PC-3 (cell line): Measurements from ENCODE around the gene LRRC53. TPM values are rescaled to one million over a fixed set of nuclear protein-coding genes. Genes with fewer than 3 reads are reported as not detected.

Source experiments
- ATAC-seq: fragments of 200-7000 bp; cut with Tn5 transposase; 2 replicates; pipeline ENCODE4 v1.9.1; 2020; ENCODE audit warnings: mild to moderate bottlenecking, moderate library complexity
- BruUV-seq: library from RNA; stranded (reverse); fragments of 400-500 nt; replicated peaks from 2 replicates; lab custom pipeline; 2021; lab: Mats Ljungman, UMichigan
- CTCF ChIA-PET: fragments of 300-600 bp; sonication (Branson Sonifier 250); formaldehyde crosslinking; loops from one replicate; lab custom pipeline; 2022; ENCODE audit warnings: antibody characterized with exemption; lab: Charles Lee
- POLR2A ChIA-PET: fragments of 300-600 bp; sonication (Branson Sonifier 250); formaldehyde crosslinking; loops from one replicate; lab custom pipeline; 2022; ENCODE audit warnings: antibody characterized with exemption; ENCODE audit not compliant: unreplicated experiment; lab: Charles Lee
- DNase-seq: peaks from one replicate; pipeline ENCODE4 v3.0.0-alpha.2; 2015
- H2AFZ ChIP-seq: fragments of 300-600 bp; sonication (generic); 2 replicates; pipeline ENCODE4 v1.6.0; 2016; ENCODE audit warnings: antibody characterized with exemption, low read length
- H3F3A ChIP-seq: fragments of 300-600 bp; sonication (generic); one replicate; pipeline ENCODE4 v1.6.0; 2017; ENCODE audit warnings: antibody characterized with exemption, low read length, control low read depth, mild to moderate bottlenecking; ENCODE audit not compliant: unreplicated experiment
- H3K27ac ChIP-seq: fragments of 300-600 bp; sonication (generic); 2 replicates; pipeline ENCODE4 v1.5.1; 2016; ENCODE audit warnings: mild to moderate bottlenecking, low read length
- H3K27me3 ChIP-seq: fragments of 300-600 bp; sonication (generic); 2 replicates; pipeline ENCODE4 v1.6.1; 2016; ENCODE audit warnings: low read length, mixed read lengths
- H3K36me3 ChIP-seq: fragments of 300-600 bp; sonication (generic); 2 replicates; pipeline ENCODE4 v1.6.1; 2016; ENCODE audit warnings: low read depth, mixed run types, low read length, mixed read lengths
- H3K4me1 ChIP-seq: fragments of 300-600 bp; sonication (generic); 2 replicates; pipeline ENCODE4 v1.5.1; 2016; ENCODE audit warnings: low read length; ENCODE audit not compliant: insufficient read depth
- H3K4me2 ChIP-seq: fragments of 300-600 bp; sonication (generic); 2 replicates; pipeline ENCODE4 v1.6.0; 2016; ENCODE audit warnings: low read length
- H3K4me3 ChIP-seq: fragments of 300-600 bp; sonication (generic); 2 replicates; pipeline ENCODE4 v1.5.1; 2016; ENCODE audit warnings: mild to moderate bottlenecking, low read length, mixed read lengths
- H3K79me2 ChIP-seq: fragments of 300-600 bp; sonication (generic); 2 replicates; pipeline ENCODE4 v1.6.1; 2017; ENCODE audit warnings: low read length, mixed read lengths
- H3K9ac ChIP-seq: fragments of 300-600 bp; sonication (generic); 2 replicates; pipeline ENCODE4 v1.6.0; 2016; ENCODE audit warnings: mild to moderate bottlenecking, low read length
- H3K9me2 ChIP-seq: fragments of 300-600 bp; sonication (generic); replicated peaks from 2 replicates; pipeline ENCODE4 v1.6.1; 2016; ENCODE audit warnings: mixed run types, low read length, mixed read lengths
- H3K9me3 ChIP-seq: fragments of 300-600 bp; sonication (generic); 2 replicates; pipeline ENCODE4 v1.6.1; 2016; ENCODE audit warnings: low read length, mixed read lengths
- H4K20me1 ChIP-seq: fragments of 300-600 bp; sonication (generic); 2 replicates; pipeline ENCODE4 v1.6.1; 2016; ENCODE audit warnings: low read length, mixed read lengths
- CTCF ChIP-seq: fragments of 300-600 bp; sonication (generic); conservative IDR thresholded peaks from 2 replicates; pipeline ENCODE4 v1.5.1; 2017; ENCODE audit warnings: antibody characterized with exemption, low read depth, mild to moderate bottlenecking, low read length
- EZH2 ChIP-seq: fragments of 300-600 bp; sonication (generic); IDR thresholded peaks from one replicate; pipeline ENCODE4 v1.6.1; 2017; ENCODE audit warnings: antibody characterized with exemption, mild to moderate bottlenecking, low read length; ENCODE audit not compliant: unreplicated experiment
- EZH2phosphoT487 ChIP-seq: fragments of 300-600 bp; sonication (generic); IDR thresholded peaks from 2 replicates; pipeline ENCODE4 v1.6.1; 2018; ENCODE audit warnings: mild to moderate bottlenecking, antibody characterized with exemption, low read length, borderline replicate concordance
- intact Hi-C: fragments of 100-400 bp; cut with micrococcal nuclease; formaldehyde crosslinking; loops from 2 replicates; pipeline ENCODE4 v1.9.0; 2023
- total RNA-seq: library from RNA; depleted of rRNA; stranded (reverse); fragments of >200 nt; gene quantifications from 2 replicates; pipeline ENCODE4 v1.2.3, GENCODE V29; 2014

The LRRC53 gene
- total RNA-seq, 1 experiment from 2014 or later = not detected

- Histone ChIP-seq H3K79me2 (no peaks in the 10 kb centered on the region), H3K9ac (no peak overlapping the region), H2AFZ (no peak overlapping the region), H3K4me2 (no peak overlapping the region), H3K27ac (no peak overlapping the region), H3K9me2 (no peaks in the 10 kb centered on the region), H3K9me3 (no peaks in the 10 kb centered on the region), H3K4me3 (no peak overlapping the region), H3F3A (no peaks in the 10 kb centered on the region), H3K4me1 (no peaks in the 10 kb centered on the region), H3K27me3 (peaks cover 30% of the 10 kb centered on the region), H4K20me1 (no peaks in the 10 kb centered on the region), H3K36me3 (no peaks in the 10 kb centered on the region)
- BruUV-seq = no TSS peak
- TF ChIP-seq CTCF = peak; percentile 87
- TF ChIP-seq EZH2 = no peak
- ChIA-PET CTCF (interaction anchor here (1.0 kb wide), 1 partner anchor 664 kb away, joined by 5 read pairs; no protein-coding TSS in a partner anchor), POLR2A (no interaction called here)
- DNase-seq (peak; percentile 72), ATAC-seq (peak; percentile 91)
- intact Hi-C loops = loop anchor here (2.0 to 10.0 kb wide), 2 partner anchors 184 to 660 kb away; no protein-coding TSS in a partner anchor
Measured at GRCh38 chr1:74504125-74504932, 8.1 kb downstream of the LRRC53 start.

DNA sequence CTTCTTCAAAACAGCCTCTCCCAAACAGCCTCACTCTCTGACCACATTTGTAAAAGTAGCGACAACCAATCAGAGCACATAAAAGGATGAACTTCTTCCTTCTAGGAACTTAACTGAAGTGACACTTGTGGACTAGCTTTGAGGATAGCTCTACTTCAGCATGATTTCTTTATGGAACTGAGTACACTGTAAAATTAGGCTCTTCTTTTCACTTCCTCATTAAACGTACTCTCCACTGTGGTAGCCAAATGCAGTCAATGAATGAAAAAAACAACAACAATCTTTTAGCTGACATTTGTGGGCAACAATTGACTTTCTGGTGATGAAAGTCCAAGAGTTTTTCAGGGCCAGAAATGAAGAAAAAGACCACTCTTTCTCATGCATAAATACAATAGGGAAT is 9.6 kb downstream of the LRRC53 start:
- Histone ChIP-seq H3K79me2 (no peaks in the 10 kb centered on the region), H3K4me1 (no peaks in the 10 kb centered on the region), H3F3A (no peaks in the 10 kb centered on the region), H3K4me3 (no peak overlapping the region), H3K36me3 (no peaks in the 10 kb centered on the region), H3K9me2 (no peaks in the 10 kb centered on the region), H3K9ac (no peak overlapping the region), H3K27me3 (peaks cover 22% of the 10 kb centered on the region), H3K9me3 (no peaks in the 10 kb centered on the region), H4K20me1 (no peaks in the 10 kb centered on the region), H2AFZ (no peak overlapping the region), H3K4me2 (no peak overlapping the region), H3K27ac (no peak overlapping the region)
- ChIA-PET CTCF (no interaction called here), POLR2A (interaction anchor here (0.6 kb wide), 1 partner anchor 186 kb away, joined by 3 read pairs; no protein-coding TSS in a partner anchor)
- TF ChIP-seq EZH2phosphoT487 (no peak), CTCF (no peak), EZH2 (no peak)
- ATAC-seq (no peak), DNase-seq (no peak)
- intact Hi-C loops = loop anchor here (10.0 kb wide), 1 partner anchor 658 kb away; no protein-coding TSS in a partner anchor
- no TSS peak for BruUV-seq

- intact Hi-C loops = loop anchor here (10.0 kb wide), 1 partner anchor 658 kb away; no protein-coding TSS in a partner anchor
- H4K20me1 ChIP-seq = no peaks in the 10 kb centered on the region
- no peaks in the 10 kb centered on the region for H3K9me2 ChIP-seq
- DNase-seq = peak; percentile 61
- POLR2A ChIA-PET = interaction anchor here (0.6 kb wide), 1 partner anchor 187 kb away, joined by 3 read pairs; no protein-coding TSS in a partner anchor
- peaks cover 21% of the 10 kb centered on the region for H3K27me3 ChIP-seq
- no peak for TF ChIP-seq EZH2phosphoT487
- TF ChIP-seq EZH2 = no peak
- no peak for TF ChIP-seq CTCF
- no peak overlapping the region for H2AFZ ChIP-seq
- CTCF ChIA-PET = no interaction called here
- H3K4me2 ChIP-seq = no peak overlapping the region
- no peak overlapping the region for H3K9ac ChIP-seq
- no peak overlapping the region for H3K4me3 ChIP-seq
- BruUV-seq = no TSS peak
- H3K36me3 ChIP-seq = no peaks in the 10 kb centered on the region
- no peaks in the 10 kb centered on the region for H3K4me1 ChIP-seq
- no peaks in the 10 kb centered on the region for H3F3A ChIP-seq
- H3K79me2 ChIP-seq = no peaks in the 10 kb centered on the region
- H3K27ac ChIP-seq = no peak overlapping the region
- H3K9me3 ChIP-seq = no peaks in the 10 kb centered on the region
- ATAC-seq = no peak
Measured at GRCh38 chr1:74502432-74502831, 10.0 kb downstream of the LRRC53 start.
